K562 (cell line): ENCODE measurements around the gene RGS13. TPM values are rescaled to one million over a fixed set of nuclear protein-coding genes. Genes with fewer than 3 reads are reported as not detected.

Experiments
- ATAC-seq: fragments of 200-7000 bp; cut with Tn5 transposase; 3 replicates; pipeline ENCODE4 v1.9.1; 2020; ENCODE audit warnings: moderate library complexity
- Bru-seq: library from RNA; stranded (reverse); fragments of 400-500 nt; gene quantifications from one replicate; lab custom pipeline; 2021; lab: Mats Ljungman, UMichigan
- BruChase-seq, 2 experiments: library from RNA; stranded (reverse); fragments of 400-500 nt; gene quantifications; one replicate each; lab custom pipeline; 2021; lab: Mats Ljungman, UMichigan
- BruUV-seq: library from RNA; stranded (reverse); fragments of 400-500 nt; replicated peaks from 2 replicates; lab custom pipeline; 2021; lab: Mats Ljungman, UMichigan
- CTCF ChIA-PET: fragments of 300-600 bp; formaldehyde crosslinking; extraction: SDS; loops from one replicate; lab custom pipeline; 2021; ENCODE audit warnings: low intra/inter-chr PET ratio; lab: Yijun Ruan, JAX
- POLR2A ChIA-PET: fragments of 300-600, 350-650 bp; sonication (Branson Sonifier 250); formaldehyde crosslinking; extraction: SDS; loops from one replicate; lab custom pipeline; 2021; ENCODE audit warnings: antibody characterized with exemption, inconsistent platforms; lab: Yijun Ruan, JAX
- DNase-seq, 4 experiments: peaks; one replicate each; pipeline versions ENCODE4 v3.0.0 to v3.0.0-alpha.2; 2011 to 2018; ENCODE audit warnings: low spot score in 3 of 4, mixed read lengths in 3 of 4; ENCODE audit errors: extremely low read depth in 1 of 4
- FAIRE-seq: peaks from 2 replicates; lab custom pipeline; 2011; peaks lifted over from hg19 to GRCh38; lab: Jason Lieb, UNC
- H2AFZ ChIP-seq: 2 replicates; pipeline ENCODE4 v1.6.0; 2011; ENCODE audit warnings: low read depth, low read length, control low read depth, inconsistent platforms
- H3K27ac ChIP-seq: fragments of 200-600 bp; 3 replicates; pipeline ENCODE4 v1.8.0; 2011; ENCODE audit warnings: low read depth, mild to moderate bottlenecking, control low read depth, inconsistent platforms, low read length, moderate library complexity, mixed read lengths; ENCODE audit errors: extremely low read depth
- H3K27me3 ChIP-seq, 2 experiments: fragments of 300-600 bp in 1 of 2; 2 replicates in 1 of 2; 3 replicates in 1 of 2; pipeline versions ENCODE4 v1.6.0 to v1.8.0; 2011; ENCODE audit warnings: inconsistent platforms in 2 of 2, low read length in 2 of 2, mild to moderate bottlenecking in 1 of 2, mixed read lengths in 1 of 2, moderate library complexity in 1 of 2; ENCODE audit not compliant: control insufficient read depth in 2 of 2, insufficient read depth in 2 of 2
- H3K36me3 ChIP-seq: fragments of 300-600 bp; 3 replicates; pipeline ENCODE4 v1.8.0; 2011; ENCODE audit warnings: mild to moderate bottlenecking, low read length, inconsistent platforms; ENCODE audit not compliant: control insufficient read depth, insufficient read depth
- H3K4me1 ChIP-seq, 2 experiments: fragments of 200-600 bp in 1 of 2; replicated peaks in 1 of 2; 2 replicates in 1 of 2; 3 replicates in 1 of 2; pipeline versions ENCODE4 v1.5.1 to v1.8.0; 2011; ENCODE audit warnings: inconsistent platforms in 2 of 2, low read length in 2 of 2, mild to moderate bottlenecking in 1 of 2, mixed read lengths in 1 of 2, moderate library complexity in 1 of 2; ENCODE audit not compliant: control insufficient read depth in 2 of 2, insufficient read depth in 2 of 2
- H3K4me2 ChIP-seq: 2 replicates; pipeline ENCODE4 v1.6.1; 2011; ENCODE audit warnings: low read length, control low read depth, inconsistent platforms, mixed read lengths; ENCODE audit not compliant: insufficient read depth
- H3K4me3 ChIP-seq: fragments of 200-600 bp; sonication (generic), shearing (Covaris generic); 2 replicates; pipeline ENCODE4 v1.5.1; 2016; ENCODE audit warnings: control low read depth, inconsistent platforms
- H3K79me2 ChIP-seq: fragments of 200-600 bp; 3 replicates; pipeline ENCODE4 v1.8.0; 2011; ENCODE audit warnings: low read length, inconsistent platforms; ENCODE audit not compliant: control insufficient read depth, insufficient read depth
- H3K9ac ChIP-seq, 2 experiments: 2 replicates each; pipeline versions ENCODE4 v1.6.0 to v1.6.1; 2011; ENCODE audit warnings: low read depth in 2 of 2, low read length in 2 of 2, control low read depth in 1 of 2, inconsistent platforms in 1 of 2, mild to moderate bottlenecking in 1 of 2, mixed read lengths in 1 of 2; ENCODE audit not compliant: insufficient read depth in 1 of 2
- H3K9me1 ChIP-seq: one replicate; pipeline ENCODE4 v1.6.0; 2011; ENCODE audit warnings: inconsistent platforms, mild to moderate bottlenecking, low read length, moderate library complexity; ENCODE audit not compliant: control insufficient read depth, insufficient read depth
- H3K9me3 ChIP-seq: replicated peaks from 2 replicates; pipeline ENCODE4 v1.5.1; 2011; ENCODE audit warnings: low read depth, low read length, inconsistent platforms; ENCODE audit not compliant: control insufficient read depth, insufficient read depth
- H4K20me1 ChIP-seq: replicated peaks from 2 replicates; pipeline ENCODE4 v1.6.1; 2011; ENCODE audit warnings: low read length, inconsistent platforms, mixed read lengths; ENCODE audit not compliant: control insufficient read depth, insufficient read depth
- BRD9 ChIP-seq: fragments of 450-650 bp; IDR thresholded peaks from 2 replicates; pipeline ENCODE4 v1.6.1; 2018; ENCODE audit warnings: low read depth; ENCODE audit not compliant: partially characterized antibody
- CBFA2T3 ChIP-seq: fragments of 450-650 bp; IDR thresholded peaks from 2 replicates; pipeline ENCODE4 v1.6.1; 2017
- CEBPG ChIP-seq, 3 experiments: fragments of 200-800 bp in 1 of 3; sonication (Bioruptor generic) in 1 of 3; sonication (generic) in 1 of 3; formaldehyde crosslinking in 1 of 3; IDR thresholded peaks in 2 of 3; conservative IDR thresholded peaks in 1 of 3; 2 replicates each; pipeline versions ENCODE4 v1.6.1 to v1.8.0; 2016 to 2022; ENCODE audit warnings: missing compliant biosample characterization in 2 of 3, missing genetic modification characterization in 2 of 3, mild to moderate bottlenecking in 1 of 3, missing genetic modification reagents in 1 of 3
- CLOCK ChIP-seq: fragments of 250-450 bp; sonication (Bioruptor Pico); IDR thresholded peaks from 2 replicates; pipeline ENCODE4 v1.4.0; 2020; ENCODE audit warnings: mild to moderate bottlenecking, moderate library complexity, borderline replicate concordance
- ELF4 ChIP-seq: fragments of 450-650 bp; formaldehyde crosslinking; IDR thresholded peaks from 2 replicates; pipeline ENCODE4 v1.4.0; 2022; ENCODE audit warnings: missing genetic modification characterization
- ELK3 ChIP-seq: fragments of 450-650 bp; formaldehyde crosslinking; IDR thresholded peaks from 2 replicates; pipeline ENCODE4 v1.4.0; 2020; ENCODE audit warnings: mild to moderate bottlenecking
- ESRRB ChIP-seq: fragments of 250-450 bp; sonication (Bioruptor Pico); IDR thresholded peaks from 2 replicates; pipeline ENCODE4 v1.5.0; 2020; ENCODE audit warnings: mild to moderate bottlenecking, moderate library complexity, borderline replicate concordance
- GATAD2A ChIP-seq: fragments of 450-650 bp; IDR thresholded peaks from 2 replicates; pipeline ENCODE4 v1.6.1; 2017
- HEY1 ChIP-seq: fragments of 250-450 bp; sonication (Bioruptor Pico); IDR thresholded peaks from 2 replicates; pipeline ENCODE4 v1.5.0; 2020; ENCODE audit warnings: mild to moderate bottlenecking, moderate library complexity, borderline replicate concordance
- MCM3 ChIP-seq: fragments of 450-650 bp; IDR thresholded peaks from 2 replicates; pipeline ENCODE4 v1.6.1; 2016
- NFRKB ChIP-seq: fragments of 450-650 bp; IDR thresholded peaks from 2 replicates; pipeline ENCODE4 v1.6.1; 2016; ENCODE audit warnings: low read depth
- NFYB ChIP-seq: IDR thresholded peaks from 2 replicates; pipeline ENCODE4 v1.6.1; 2011; ENCODE audit warnings: mild to moderate bottlenecking, moderate library complexity; ENCODE audit not compliant: insufficient read length; ENCODE audit errors: extremely low read depth
- POLR3A ChIP-seq: IDR thresholded peaks from 2 replicates; pipeline ENCODE4 v1.6.1; 2011; ENCODE audit warnings: borderline replicate concordance, mild to moderate bottlenecking, moderate library complexity; ENCODE audit not compliant: insufficient read length, insufficient read depth; ENCODE audit errors: extremely low read depth
- SNIP1 ChIP-seq: fragments of 450-650 bp; IDR thresholded peaks from 2 replicates; pipeline ENCODE4 v1.7.1; 2017; ENCODE audit warnings: low read depth, mild to moderate bottlenecking
- STAT5A ChIP-seq: IDR thresholded peaks from 2 replicates; pipeline ENCODE4 v1.6.1; 2012; ENCODE audit warnings: low read length, inconsistent platforms, borderline replicate concordance
- ZNF197 ChIP-seq: fragments of 200-800 bp; sonication (Bioruptor generic); IDR thresholded peaks from 2 replicates; pipeline ENCODE4 v1.6.1; 2016; ENCODE audit warnings: low read depth, missing genetic modification characterization, missing compliant biosample characterization
- ZNF445 ChIP-seq: fragments of 250-450 bp; sonication (Bioruptor Pico); IDR thresholded peaks from 2 replicates; pipeline ENCODE4 v1.4.0; 2020; ENCODE audit warnings: low read depth, mild to moderate bottlenecking, moderate library complexity
- WGBS: fragments of 100-300 bp; shearing (Covaris generic); methylation state at CpG from one replicate; pipeline ENCODE4 v1.1.6; 2016; ENCODE audit warnings: low coverage, mixed read lengths; ENCODE audit not compliant: insufficient coverage; ENCODE audit errors: missing lambda C conversion rate; 5-methylcytosine and 5-hydroxymethylcytosine counted together
- in situ Hi-C: fragments of 300-500 bp; cut with MboI; formaldehyde crosslinking; loops from 4 replicates; pipeline ENCODE4 v1.15.0; 2018; ENCODE audit warnings: inconsistent platforms, mixed read lengths
- intact Hi-C: fragments of 100-400 bp; cut with micrococcal nuclease; formaldehyde crosslinking; loops from 2 replicates; pipeline ENCODE4 v1.14.2; 2022
- long read RNA-seq, 3 experiments: library from polyadenylated mRNA in 2 of 3; library from RNA in 1 of 3; unstranded in 2 of 3; stranded (forward) in 1 of 3; transcript quantifications; one replicate each; pipeline ENCODE4 v2.0.0, GENCODE V29; 2019 to 2022
- polyA minus RNA-seq, 3 experiments: library from RNA; depleted of rRNA, polyadenylated mRNA; stranded (reverse); fragments of >200 nt; gene quantifications; 2 replicates each; pipeline ENCODE4 v1.2.3, GENCODE V29; 2011
- polyA plus RNA-seq, 8 experiments: library from polyadenylated mRNA; depleted of rRNA in 4 of 8; stranded (reverse) in 5 of 8; unstranded in 3 of 8; fragments of >200 nt; fragmentation: Nextera tagmentation in 2 of 8; fragmentation: Illumina TruSeq in 1 of 8; extraction: Ambion mirVana in 2 of 8; extraction: Trizol in 1 of 8; gene quantifications; 2 replicates each; pipeline versions ENCODE4 v1.2.1 to v1.2.3, GENCODE V29; 2011 to 2014; ENCODE audit warnings: inconsistent platforms in 1 of 8, missing spikeins in 1 of 8
- total RNA-seq, 7 experiments: library from RNA; depleted of rRNA in 6 of 7; stranded (reverse); fragments of >200 nt in 6 of 7; fragmentation: Illumina TruSeq in 2 of 7; extraction: Trizol in 2 of 7; gene quantifications; 2 replicates each; pipeline versions ENCODE4 v1.2.1 to v1.2.3, GENCODE V29; 2011 to 2021; ENCODE audit warnings: low replicate concordance in 1 of 7

The RGS13 gene
- total RNA-seq (2011; cell fraction: chromatin; rRNA removed; ENCODE audit: low replicate concordance) = not detected in 2 replicates
- not detected in 2 replicates for total RNA-seq (2011; cell fraction: nucleolus; rRNA removed)
- total RNA-seq (2011; cell fraction: nucleoplasm; rRNA removed) = not detected in 2 replicates
- total RNA-seq (2014; rRNA removed) = not detected in 2 replicates
- total RNA-seq (2014; rRNA removed; fragmentation: Illumina TruSeq; extraction: Trizol) = not detected in 2 replicates
- not detected in 2 replicates for total RNA-seq (2015; rRNA removed; fragmentation: Illumina TruSeq; extraction: Trizol)
- not detected in 2 replicates for total RNA-seq (2021)
- not detected in 2 replicates for polyA plus RNA-seq (2011; rRNA removed)
- not detected in 2 replicates for polyA plus RNA-seq (2011; cell fraction: cytosol; rRNA removed)
- not detected in 2 replicates for polyA plus RNA-seq (2011; cell fraction: nucleus; rRNA removed)
- not detected in 2 replicates for polyA plus RNA-seq (2012)
- polyA plus RNA-seq (2014; fragmentation: Illumina TruSeq; extraction: Trizol) = not detected in 2 replicates
- not detected for polyA plus RNA-seq (2014; fragmentation: Nextera tagmentation; extraction: Ambion mirVana)
- polyA plus RNA-seq (2014; rRNA removed) = not detected in 2 replicates
- polyA minus RNA-seq (2011; rRNA and poly(A)+ RNA removed) = not detected in 2 replicates
- not detected in 2 replicates for polyA minus RNA-seq (2011; cell fraction: cytosol; rRNA and poly(A)+ RNA removed)
- not detected in 2 replicates for polyA minus RNA-seq (2011; cell fraction: nucleus; rRNA and poly(A)+ RNA removed)
- not detected for Bru-seq, nascent RNA
- BruChase-seq, experiment 1, labeled RNA remaining after a 2-hour chase = not detected
- not detected for BruChase-seq, experiment 2, labeled RNA remaining after a 6-hour chase
- long read RNA-seq, experiment 1 = 0 reads
- long read RNA-seq, experiment 2 = 0 reads
- long read RNA-seq, experiment 3 = 0 reads

- in situ Hi-C loops = no loop called here
- H3K27ac ChIP-seq = no peak within 1 kb of the TSS
- H3K27me3 ChIP-seq = no peaks in the 10 kb centered on the region
- ChIA-PET CTCF (no interaction called here), POLR2A (no interaction called here)
- no peak within 1 kb of the TSS for H3K9ac ChIP-seq
- H3K36me3 ChIP-seq = no peaks in the 10 kb centered on the region
- no peak for DNase-seq
- FAIRE-seq = no peak
- no peak for ATAC-seq
- H3K79me2 ChIP-seq = no peaks in the 10 kb centered on the region
- H3K4me3 ChIP-seq = no peak within 1 kb of the TSS
- intact Hi-C loops = no loop called here
- BruUV-seq = no TSS peak
- H3K9me1 ChIP-seq = no peaks in the 10 kb centered on the region
- no peak within 1 kb of the TSS for H2AFZ ChIP-seq
- no peaks in the 10 kb centered on the region for H3K9me3 ChIP-seq
- WGBS = 0% methylated on average over 4 of the region's 4 CpGs
- TF ChIP-seq CBFA2T3 = no peak
- TF ChIP-seq ELK3 = no peak
- no peak for TF ChIP-seq HEY1 (CRISPR knock-in tag)
- no peak for TF ChIP-seq CLOCK (CRISPR knock-in tag)
- no peak for TF ChIP-seq NFYB
- no peak for TF ChIP-seq MCM3
- TF ChIP-seq ESRRB = no peak
- TF ChIP-seq ELF4 (CRISPR knock-in tag) = no peak
- no peak for TF ChIP-seq GATAD2A
- no peak for TF ChIP-seq NFRKB
- TF ChIP-seq SNIP1 = no peak
- no peak for TF ChIP-seq BRD9
- no peak for TF ChIP-seq CEBPG (CRISPR knock-in tag; IDR thresholded peaks at IDR 0.05)
- TF ChIP-seq CEBPG (tag; conservative IDR thresholded peaks at IDR 0.05 in 1 of 2, IDR thresholded peaks at IDR 0.05 in 1 of 2) = no peak
- no peak for TF ChIP-seq POLR3A
- TF ChIP-seq STAT5A = no peak
- TF ChIP-seq ZNF445 (CRISPR knock-in tag) = no peak
- TF ChIP-seq ZNF197 (CRISPR knock-in tag) = no peak
- H3K4me2 ChIP-seq = no peak within 1 kb of the TSS
- no peaks in the 10 kb centered on the region for H4K20me1 ChIP-seq
- H3K4me1 ChIP-seq = no peaks in the 10 kb centered on the region
These were observed at the start of gene RGS13 for GRCh38 chr1:192635939-192636338. Gene RGS13, plus strand, starts transcription at chr1:192636147. Its CDS starts 8,188 bp downstream, at chr1:192644335.
